Kidney epithelial cell (primary cell): ENCODE results near the gene APBA1. TPM values are rescaled to one million over a fixed set of nuclear protein-coding genes. Genes with fewer than 3 reads are reported as not detected.

Source experiments
- DNase-seq: peaks from one replicate; pipeline ENCODE4 v3.0.0-alpha.2; 2010; ENCODE audit warnings: low read depth
- H3K27me3 ChIP-seq: 2 replicates; pipeline ENCODE4 v1.6.0; 2011; ENCODE audit warnings: low read length; ENCODE audit not compliant: control insufficient read depth, insufficient read depth
- H3K36me3 ChIP-seq: 2 replicates; pipeline ENCODE4 v1.5.1; 2011; ENCODE audit warnings: low read length; ENCODE audit not compliant: control insufficient read depth, insufficient read depth
- H3K4me3 ChIP-seq: 2 replicates; pipeline ENCODE4 v1.5.1; 2011; ENCODE audit warnings: low read depth, mild to moderate bottlenecking, control low read depth, low read length
- total RNA-seq: library from RNA; depleted of rRNA; stranded (reverse); fragments of >200 nt; gene quantifications from 2 replicates; pipeline ENCODE4 v1.2.3, GENCODE V29; 2015
- TF ChIP-seq, protein P1 (sequence below): IDR thresholded peaks from 2 replicates; pipeline ENCODE4 v1.5.1; 2011; ENCODE audit warnings: mild to moderate bottlenecking, moderate library complexity, low read length, control low read depth, inconsistent platforms; ENCODE audit not compliant: insufficient read depth, poor library complexity, severe bottlenecking

Gene APBA1
- total RNA-seq, 1 donor from 2014 or later: 1.1 TPM

DNA sequence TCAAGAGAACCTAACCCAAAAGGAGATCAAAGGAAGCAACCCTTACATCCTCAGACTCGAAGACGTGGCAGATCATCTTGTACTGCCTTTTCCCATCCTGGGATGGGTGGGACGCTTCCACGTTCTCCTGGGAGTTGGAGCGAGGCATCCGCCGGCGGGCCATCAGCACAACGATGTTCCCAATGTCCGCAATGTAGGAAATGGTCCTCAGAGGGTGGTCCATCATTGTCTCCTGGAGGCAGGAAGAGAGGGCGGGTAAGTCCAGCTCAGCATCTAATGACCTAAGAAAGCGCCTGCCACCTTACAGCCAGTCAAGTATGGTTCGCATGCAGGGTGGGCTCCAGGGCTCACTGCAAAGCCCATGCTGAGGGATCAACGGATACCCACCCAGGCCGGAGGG is 216.0 kb downstream of the APBA1 start:
- TF ChIP-seq, protein P1, sequence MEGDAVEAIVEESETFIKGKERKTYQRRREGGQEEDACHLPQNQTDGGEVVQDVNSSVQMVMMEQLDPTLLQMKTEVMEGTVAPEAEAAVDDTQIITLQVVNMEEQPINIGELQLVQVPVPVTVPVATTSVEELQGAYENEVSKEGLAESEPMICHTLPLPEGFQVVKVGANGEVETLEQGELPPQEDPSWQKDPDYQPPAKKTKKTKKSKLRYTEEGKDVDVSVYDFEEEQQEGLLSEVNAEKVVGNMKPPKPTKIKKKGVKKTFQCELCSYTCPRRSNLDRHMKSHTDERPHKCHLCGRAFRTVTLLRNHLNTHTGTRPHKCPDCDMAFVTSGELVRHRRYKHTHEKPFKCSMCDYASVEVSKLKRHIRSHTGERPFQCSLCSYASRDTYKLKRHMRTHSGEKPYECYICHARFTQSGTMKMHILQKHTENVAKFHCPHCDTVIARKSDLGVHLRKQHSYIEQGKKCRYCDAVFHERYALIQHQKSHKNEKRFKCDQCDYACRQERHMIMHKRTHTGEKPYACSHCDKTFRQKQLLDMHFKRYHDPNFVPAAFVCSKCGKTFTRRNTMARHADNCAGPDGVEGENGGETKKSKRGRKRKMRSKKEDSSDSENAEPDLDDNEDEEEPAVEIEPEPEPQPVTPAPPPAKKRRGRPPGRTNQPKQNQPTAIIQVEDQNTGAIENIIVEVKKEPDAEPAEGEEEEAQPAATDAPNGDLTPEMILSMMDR: no peak
- no peak overlapping the region for H3K4me3 ChIP-seq
- no peaks in the 10 kb centered on the region for H3K27me3 ChIP-seq
- no peaks in the 10 kb centered on the region for H3K36me3 ChIP-seq
- DNase-seq: no peak

DNA sequence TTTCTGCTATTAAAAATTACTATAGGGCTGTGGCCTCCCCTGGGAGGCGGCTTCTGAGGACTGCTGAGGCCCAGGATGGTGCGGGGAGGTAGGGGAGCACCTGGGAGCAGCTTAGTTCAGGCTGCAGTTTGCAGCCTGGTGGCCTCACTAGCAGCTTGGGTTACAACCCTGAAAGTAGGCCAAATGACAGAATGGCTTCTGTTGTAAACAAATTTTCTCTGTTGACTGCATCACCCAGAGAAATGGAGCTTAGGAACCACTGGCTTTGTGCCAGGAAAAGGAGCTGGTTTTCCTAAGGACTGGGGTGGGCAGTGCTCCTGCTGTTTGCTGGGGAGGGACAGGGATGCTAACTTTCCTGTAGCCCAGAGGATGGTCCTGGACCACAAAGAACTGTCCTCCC is 216.9 kb downstream of the APBA1 start:
- no peak for DNase-seq
- Histone ChIP-seq H3K27me3 (no peaks in the 10 kb centered on the region), H3K4me3 (no peak overlapping the region), H3K36me3 (no peaks in the 10 kb centered on the region)
- TF ChIP-seq, protein P1: no peak

DNA sequence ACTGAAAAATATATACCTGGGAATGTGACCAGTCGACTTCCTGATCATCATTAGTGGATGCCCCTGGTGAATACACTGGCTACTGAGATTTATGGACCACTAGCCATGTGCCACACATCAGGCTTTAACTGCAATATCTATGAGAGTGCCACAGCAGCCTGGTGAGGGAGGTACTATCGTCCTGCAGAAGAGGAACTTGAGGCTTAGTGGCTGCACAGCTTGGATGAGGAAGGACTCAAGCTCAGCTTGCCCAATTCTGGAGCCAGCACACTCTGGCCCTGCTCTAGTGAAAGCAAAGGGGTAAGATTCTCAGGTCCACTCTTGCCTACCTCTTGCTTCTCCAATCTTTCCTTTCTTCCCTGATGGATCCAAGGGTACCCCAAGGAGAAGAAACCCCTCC is 217.8 kb downstream of the APBA1 start:
- DNase-seq: no peak
- Histone ChIP-seq H3K36me3 (no peaks in the 10 kb centered on the region), H3K27me3 (no peaks in the 10 kb centered on the region), H3K4me3 (no peak overlapping the region)
- TF ChIP-seq, protein P1: no peak

DNA sequence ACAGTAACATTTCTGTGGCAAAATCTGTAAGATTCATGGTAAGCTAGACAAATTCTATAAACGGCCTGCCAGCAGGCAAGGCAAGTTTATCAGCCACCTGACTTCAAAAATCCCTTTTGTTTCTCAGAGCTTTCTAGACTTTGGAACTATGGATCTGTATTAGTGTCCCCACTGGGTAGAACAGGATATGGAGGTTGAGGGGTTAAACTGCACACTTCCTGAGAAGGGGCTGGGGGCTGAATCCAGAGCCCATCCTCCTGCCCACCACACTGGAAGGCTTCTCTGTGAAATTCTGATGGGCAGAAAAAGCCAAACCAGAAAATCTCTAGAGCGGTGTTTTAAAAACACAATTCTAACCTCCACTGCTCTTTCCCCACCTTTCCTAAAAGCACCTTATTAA is 218.4 kb downstream of the APBA1 start:
- Histone ChIP-seq H3K4me3 (no peak overlapping the region), H3K36me3 (no peaks in the 10 kb centered on the region), H3K27me3 (no peaks in the 10 kb centered on the region)
- no peak for DNase-seq
- TF ChIP-seq, protein P1: no peak

DNA sequence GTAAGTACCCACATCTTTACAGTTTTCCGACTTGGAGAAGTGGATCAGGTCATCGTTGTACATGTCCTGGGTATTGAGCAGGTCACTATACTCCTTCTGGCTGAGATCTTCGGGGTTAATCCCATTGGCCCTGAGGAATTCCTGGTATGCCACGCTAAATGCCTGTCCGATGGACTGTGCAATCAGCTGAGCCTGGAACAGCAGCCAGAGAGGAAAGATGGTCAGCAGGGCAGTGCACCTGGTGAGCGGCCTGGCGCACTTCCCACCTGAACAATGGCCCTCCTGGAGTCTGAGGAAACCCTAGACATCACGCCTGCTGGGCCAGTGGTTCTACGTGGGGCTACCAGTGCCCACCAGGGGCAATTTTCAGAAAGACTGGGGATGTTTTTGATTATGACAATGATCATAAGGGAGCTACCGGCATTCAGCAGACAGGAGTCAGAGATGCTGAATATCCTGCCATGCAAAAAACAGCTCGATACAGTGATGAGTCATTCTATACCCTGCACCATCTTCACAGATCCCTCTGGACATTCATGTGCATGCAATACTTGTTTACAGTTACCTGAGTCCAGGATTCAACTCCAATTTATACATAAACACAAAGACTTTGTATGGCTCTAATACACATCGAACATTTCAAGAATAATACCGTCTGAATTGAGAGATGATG is 219.9 kb downstream of the APBA1 start:
- Histone ChIP-seq H3K4me3 (no peak overlapping the region), H3K36me3 (no peaks in the 10 kb centered on the region), H3K27me3 (no peaks in the 10 kb centered on the region)
- peak; percentile 51 for DNase-seq
- TF ChIP-seq, protein P1: no peak

DNA sequence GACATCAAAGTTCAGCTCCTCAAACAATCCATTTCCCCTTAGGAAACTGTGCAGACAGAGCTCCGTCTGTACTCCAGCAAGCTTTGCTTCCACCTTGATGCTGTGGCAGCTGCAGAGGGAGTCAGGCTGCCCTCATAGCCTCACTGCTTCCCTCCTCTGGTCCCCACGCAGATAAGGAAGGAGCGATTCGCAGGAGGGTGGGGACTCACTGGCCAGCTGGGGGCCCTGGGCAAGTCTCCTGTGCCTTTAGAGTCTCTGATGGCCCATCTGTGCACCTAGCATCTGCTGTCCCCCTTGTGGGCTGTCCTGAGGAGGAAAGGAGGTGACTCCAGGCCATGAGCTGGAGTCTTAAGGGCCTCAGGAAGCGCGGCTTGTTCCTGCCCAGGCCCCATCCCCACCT is 225.7 kb downstream of the APBA1 start:
- no peaks in the 10 kb centered on the region for H3K36me3 ChIP-seq
- TF ChIP-seq, protein P1: no peak
- no peaks in the 10 kb centered on the region for H3K27me3 ChIP-seq
- no peak for DNase-seq
- no peak overlapping the region for H3K4me3 ChIP-seq
